Measurements from ENCODE around the gene TSPAN18.

Gene TSPAN18

DNA sequence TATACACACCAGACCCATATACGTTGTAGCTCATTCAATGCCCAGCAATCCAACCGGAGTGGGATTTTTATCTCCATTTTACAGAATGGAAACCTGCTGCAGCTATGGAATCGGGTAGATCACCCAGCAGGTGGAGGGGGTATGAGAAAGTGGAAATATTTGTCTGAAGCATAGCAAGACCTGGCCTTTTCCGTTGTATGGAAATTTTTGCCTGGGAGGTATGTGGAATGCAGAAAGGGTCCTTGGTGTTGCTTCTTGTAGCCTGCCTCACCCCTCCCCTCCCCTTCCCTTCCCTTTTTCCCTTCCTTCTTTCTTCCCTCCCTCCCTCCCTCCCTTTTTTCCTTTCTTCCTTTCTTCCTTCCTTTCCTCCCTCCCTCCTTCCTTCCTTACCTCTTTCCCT, 15.2 kb downstream of the TSPAN18 start:
- no peak for DNase-seq

DNA sequence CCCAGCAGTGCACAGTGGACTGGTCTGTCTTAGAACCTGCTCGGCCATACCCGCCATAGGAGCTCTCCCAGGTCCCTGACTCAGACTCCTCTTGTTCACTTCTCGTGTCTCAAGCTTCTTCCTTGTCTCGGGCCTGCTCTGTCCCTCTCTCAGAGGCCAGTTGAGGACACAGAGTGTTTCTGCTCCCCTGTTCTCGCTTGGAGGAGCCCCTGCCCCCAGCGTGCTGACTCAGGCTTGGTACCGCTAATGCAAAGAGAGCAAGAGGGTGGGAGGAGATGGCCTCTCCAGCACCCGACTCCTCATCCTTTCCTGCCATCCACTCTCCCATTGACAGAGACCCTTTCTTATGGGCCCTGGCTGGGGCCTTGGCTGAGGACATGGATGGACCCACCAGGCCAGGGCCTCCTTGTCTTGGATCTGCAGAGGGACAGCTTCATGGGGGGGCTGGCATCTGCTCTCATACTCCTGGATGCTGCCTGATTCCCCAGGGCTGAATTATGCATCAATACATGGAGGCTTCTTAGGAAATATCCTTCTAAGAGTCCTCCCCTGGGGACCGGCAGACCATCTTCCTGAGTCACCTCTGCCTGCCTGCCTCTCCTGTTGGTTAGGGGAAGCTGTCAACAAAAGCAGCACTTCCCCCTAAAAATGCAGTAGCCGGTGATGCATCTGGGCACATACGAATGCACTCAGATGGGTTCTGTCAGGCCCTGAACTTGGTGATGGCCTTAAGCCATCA, 15.9 kb downstream of the TSPAN18 start:
- no peak for DNase-seq

DNA sequence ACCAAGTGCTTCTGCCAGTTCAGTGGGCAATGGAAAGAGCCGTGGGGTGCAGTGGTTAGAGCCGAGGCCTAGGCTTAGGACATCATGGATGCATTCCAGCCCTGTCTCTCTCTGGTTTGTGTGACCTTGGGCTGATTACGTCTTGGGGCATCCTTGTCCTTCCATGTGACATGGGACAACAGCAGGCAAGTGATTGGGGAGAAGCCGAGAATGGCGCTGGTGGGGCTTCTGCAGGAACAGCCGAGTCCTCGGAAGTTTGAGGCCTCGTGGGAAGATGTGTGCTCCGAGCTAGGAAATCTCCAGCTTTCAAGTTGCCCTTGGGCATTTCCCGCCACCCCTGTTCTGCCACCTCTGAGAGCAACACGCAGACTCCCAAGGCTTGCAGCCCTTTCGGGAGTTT, 16.6 kb downstream of the TSPAN18 start:
- no peak for DNase-seq

DNA sequence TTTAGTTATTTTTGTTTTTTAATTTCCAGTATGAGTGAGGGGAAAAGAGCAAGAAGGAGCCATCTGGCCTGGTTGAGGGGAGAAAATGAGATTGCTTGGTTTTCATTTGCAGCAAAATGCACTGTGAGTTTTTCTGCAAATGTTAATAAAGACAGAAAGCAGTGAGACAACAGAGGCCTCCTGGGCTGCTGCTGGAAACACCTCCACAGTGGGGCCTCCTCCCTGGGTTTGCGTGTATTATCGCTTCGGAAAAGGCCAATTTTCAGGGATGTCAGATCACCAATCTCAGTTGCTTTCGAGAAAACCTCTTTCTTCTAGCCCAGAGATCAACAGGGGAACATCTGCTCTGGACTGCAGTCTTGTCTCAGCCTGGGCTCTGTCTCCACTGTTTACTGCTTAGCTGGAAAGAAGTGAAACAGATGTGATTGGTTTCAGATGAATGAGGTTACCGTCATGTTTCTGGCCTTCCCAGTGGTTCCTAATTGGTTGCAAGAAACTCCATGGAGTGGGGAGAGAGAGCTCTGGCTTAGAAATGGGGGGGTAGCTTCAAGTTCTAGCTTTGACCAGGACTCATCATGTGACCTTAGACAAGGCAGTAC, 17.3 kb downstream of the TSPAN18 start:
- no peak for DNase-seq

DNA sequence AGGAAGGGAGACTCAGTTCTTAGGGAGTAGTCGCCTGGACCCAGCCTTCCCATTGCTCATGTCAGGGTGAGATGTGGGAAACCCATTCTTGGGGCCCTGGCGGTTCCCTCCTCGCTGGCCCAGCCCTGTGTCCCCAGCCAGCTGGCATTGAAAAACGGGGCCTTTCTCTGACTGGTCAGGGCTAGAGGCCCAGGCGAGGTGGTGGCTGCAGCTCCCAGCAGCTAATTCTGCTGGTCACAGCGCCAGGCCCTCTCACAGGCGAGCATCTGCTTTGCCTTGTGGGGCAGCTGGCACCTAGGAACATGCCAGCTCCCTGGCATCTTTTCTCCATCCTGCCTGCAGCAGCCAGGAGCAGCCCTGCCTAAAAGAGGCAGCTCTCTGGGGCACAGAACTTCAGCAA, 20.1 kb downstream of the TSPAN18 start:
- DNase-seq = no peak

DNA sequence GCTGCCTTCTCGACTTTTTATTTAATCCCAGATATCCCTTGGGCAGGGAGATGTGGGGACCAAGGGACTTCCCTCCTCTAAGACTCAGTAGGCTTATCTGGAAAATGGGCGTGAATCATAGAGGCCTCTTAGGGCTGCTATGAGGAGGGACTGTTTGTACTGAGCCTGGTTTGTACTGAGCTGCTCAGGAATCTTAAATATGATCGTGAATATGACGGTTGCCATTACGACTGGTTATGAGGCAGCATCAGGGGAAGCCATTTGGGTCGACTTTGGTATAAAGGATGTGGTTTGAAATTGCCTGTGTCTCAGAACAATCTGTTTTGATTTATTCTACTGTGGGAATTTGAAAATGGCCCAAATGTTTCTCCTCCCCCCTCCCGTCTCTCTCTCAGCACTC, 20.6 kb downstream of the TSPAN18 start:
- no peak for DNase-seq

DNA sequence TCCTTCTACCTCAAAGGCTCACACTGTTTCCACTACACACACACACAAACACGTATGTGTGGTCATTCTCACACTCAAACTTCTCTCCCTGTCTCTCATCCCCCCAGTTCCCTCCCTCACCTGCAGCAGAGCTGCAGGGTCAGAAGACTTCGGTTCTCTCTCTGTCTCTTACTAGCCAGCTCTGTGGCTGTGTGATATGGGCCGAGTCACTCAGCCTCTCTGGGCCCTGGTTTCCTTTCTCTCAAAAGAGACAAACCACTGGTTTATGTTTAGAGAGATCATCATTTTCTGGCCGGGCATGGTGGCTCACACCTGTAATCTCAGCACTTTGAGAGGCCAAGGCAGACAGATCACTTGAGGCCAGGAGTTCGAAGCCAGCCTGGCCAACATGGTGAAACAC, 21.1 kb downstream of the TSPAN18 start:
- DNase-seq = no peak

DNA sequence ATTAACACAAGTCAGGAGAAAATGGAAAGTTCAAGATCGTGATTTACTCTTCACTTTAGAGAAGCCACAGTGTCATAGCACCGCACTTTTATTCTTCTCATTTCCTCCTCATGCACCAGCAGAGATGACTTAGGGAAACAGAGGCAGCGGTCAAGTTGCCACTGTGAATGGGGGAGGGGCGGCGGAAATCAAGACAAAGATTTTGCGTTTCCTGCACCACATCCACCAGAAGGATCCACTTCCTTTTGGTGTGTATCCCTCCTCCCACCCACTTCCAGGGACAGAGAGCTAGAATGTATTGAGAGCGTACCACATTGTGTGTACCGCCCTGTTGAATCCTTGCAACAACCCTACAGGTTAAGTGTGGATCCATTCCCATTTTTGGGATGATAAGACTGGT, 21.8 kb downstream of the TSPAN18 start:
- no peak for DNase-seq

DNA sequence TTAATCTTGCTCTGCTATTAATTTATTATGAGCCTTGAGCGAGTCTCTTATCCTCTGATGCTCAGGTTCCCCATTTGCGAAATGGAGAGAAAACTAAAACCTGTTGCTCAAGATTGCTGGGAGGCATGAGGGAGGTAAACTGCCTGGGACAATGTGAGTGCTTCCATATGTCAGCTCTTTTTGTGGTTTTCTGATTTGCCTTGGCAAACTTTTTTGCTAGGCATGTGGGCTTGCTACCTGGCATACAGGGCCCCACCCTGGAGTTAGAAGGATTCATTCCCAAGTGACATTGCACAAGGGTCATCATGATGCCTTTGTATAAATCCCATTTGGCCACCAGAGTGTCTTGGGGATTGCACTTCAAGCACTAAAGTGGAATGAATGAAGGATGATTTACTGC, 22.4 kb downstream of the TSPAN18 start:
- no peak for DNase-seq

DNA sequence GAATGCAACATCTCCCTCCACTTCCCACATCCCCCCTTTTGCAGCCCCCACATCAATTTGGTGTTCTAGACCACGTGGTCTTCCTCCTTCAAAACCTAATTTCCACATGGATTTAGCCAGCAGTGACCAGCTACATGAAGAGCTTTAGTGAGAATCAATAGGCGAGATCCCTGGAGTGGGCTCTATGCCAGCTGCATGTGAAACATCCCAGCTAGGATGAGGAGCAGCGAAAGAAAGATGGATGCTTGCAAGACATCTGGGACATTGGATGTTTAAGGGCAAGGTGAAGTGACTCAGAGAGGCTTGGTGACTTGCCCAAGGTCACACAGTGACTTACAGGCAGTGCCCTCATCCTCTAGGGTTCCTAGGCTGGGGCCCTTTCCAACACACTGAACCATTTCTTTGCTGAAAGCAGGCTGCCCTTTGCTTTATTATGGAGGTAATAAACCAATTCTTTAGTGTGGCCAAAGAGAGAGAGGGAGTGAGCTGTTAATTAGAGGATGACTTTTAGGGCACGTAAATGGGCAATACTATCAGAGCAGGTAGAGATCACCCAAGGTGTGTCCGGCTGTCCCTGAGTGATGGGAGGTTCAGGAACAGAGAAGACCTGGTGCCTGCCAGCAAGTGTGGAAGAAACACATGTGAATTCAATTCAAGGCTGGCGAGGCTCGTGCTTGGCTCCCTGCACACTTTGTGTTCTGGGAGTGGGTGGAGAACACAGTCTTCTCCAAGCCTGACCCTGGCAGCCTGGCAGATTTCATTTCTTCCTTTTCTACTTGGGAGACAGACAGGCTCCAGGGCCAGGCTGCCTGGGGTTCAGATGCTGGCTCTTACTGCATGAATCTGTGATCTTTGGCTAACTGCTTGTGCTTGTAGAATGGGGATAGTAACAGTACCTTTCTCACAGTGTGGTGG, 24.0 kb downstream of the TSPAN18 start:
- DNase-seq = no peak

DNA sequence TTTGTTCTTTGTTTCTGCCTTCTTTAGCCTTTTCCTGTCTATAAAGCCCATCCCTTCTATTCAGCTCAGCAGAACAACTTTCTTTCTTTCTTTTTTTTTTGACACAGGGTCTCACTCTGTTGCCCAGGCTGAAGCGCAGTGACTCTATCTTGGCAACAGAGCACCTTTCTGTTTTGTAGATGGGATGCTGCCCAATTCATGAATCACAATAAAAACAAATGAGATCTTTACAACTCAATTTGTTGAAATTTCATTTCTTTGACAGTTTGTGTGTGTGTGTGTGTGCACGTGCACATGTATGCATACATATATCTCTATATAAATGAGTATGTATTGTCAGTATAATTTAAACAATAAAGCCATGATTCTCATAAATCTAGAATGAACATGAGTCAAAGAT, 25.5 kb downstream of the TSPAN18 start:
- no peak for DNase-seq

DNA sequence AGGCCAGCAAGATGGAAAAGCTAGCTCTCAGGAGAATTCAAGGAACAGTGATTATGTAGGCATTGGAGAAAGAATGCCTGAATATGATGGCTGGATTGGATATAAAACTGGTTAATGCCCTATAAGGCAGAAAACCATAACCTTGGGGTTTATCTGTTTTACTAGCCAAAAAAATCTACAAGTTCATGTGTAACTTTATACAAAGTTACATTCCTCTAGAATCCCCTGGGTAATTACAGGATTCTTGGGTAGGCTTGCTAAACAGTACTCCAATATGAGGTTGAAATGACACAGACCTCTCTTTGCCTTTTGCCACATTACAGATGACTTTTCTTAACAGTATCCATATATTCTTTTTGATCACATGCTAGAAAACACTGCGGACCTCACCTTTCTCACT, 26.0 kb downstream of the TSPAN18 start:
- no peak for DNase-seq

DNA sequence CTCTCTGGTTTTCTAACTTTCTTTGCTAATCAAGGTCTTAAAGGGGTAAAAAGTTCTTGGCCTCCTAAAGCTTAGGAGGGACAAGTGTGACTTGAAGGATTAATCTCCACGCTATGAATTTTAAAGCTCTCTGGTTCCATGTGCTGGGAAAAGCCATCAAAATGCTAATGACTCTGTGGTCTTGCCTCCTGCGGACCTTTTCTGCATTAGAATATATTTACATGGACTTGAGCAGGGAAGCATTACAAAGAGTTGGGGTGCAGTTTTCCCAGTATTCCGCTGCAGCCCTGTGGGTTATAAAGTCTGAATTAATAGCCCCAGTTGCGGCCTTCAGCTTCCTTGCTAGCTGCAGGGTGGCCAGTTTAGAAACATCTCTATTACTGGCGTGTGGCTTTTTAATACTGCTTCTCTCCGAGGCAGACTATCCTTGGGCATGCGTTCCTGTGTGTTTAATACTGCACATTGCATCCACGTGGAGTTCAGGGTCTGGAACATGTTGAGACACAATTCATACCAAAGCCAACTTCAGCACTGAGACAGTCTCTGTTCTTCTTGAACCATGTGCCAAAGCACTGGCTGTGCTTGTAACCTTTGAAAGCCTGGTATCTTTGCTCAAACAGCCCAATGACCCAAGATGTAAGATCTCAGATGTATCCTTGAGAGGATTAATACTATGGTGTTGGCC, 27.3 kb downstream of the TSPAN18 start:
- no peak for DNase-seq

DNA sequence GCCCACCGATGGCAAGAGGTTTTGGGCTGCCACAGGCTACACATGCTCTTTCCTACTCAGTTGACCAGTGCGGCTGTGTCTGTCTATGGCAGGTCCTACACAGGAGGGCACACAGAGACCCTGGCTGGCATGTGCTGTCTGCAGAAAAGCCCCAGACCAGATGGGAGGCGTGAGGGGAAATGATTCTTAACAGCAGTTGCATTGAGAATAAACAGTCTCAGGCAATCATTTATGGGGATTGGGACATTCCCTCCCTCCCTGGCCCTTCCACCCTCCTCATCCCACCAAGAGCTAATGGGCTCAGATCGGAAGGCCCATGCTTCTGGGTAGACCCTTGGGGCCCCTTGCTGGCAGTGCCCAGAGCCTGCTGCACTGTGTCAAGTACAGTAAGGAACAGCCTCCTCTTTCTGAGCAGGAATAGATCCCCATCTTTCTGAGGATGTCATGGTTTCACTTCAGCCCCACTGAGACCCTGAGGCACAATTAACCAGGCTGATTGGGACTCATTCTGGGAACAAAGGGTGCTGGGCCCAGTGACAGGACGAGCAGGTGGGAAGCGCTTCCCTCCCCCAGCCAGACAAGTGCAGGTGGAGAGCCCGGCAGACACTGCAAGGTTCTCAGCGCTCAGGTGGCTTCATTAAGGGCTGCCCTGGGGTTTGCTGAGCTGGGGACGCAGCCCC, 28.3 kb downstream of the TSPAN18 start:
- no peak for DNase-seq

DNA sequence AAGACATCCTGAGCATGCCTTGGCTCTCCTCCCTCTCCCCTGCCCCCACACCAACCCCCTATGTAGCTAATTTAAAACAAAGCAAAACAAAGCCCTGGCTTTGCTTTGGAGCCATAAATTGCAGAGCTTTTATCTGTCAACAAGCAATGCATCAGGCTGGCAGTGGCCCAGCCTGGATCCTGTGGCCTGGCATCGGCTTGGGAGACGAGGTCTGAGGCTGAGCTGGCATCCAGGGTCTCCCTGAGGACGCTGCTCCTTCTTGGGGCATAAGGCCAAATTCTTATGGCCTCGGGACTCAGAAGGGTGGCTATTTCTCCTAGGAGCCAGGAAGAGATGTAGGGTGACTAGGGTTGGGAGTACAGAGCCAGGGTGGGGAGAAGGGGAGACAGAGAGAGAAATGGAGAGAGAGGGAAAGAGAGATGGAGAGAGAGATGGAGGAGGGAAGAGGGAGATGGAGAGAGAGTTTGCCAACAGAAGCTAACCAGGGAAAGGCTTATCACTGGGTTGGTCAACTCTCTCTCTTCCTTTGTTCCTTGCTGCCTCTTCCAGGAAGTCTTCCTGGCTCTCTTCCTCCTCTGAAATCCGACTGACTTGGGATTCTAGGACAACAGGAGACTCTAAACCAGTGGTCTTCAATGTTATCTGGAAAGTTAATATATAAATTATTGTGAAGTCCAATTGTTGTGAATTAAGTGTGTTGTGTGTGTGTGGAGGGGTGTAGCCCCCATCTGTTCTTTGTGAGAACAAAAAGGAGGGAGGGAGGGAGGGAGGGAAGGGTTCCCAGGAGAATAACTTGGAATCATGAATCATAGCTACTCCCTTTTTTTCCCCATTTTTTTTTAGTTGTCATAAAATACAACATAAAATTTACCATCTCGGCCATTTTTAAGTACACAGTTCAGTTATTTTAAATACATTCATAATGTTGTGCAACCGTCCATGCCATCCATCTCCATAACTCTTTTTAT, 29.1 kb downstream of the TSPAN18 start:
- no peak for DNase-seq

DNA sequence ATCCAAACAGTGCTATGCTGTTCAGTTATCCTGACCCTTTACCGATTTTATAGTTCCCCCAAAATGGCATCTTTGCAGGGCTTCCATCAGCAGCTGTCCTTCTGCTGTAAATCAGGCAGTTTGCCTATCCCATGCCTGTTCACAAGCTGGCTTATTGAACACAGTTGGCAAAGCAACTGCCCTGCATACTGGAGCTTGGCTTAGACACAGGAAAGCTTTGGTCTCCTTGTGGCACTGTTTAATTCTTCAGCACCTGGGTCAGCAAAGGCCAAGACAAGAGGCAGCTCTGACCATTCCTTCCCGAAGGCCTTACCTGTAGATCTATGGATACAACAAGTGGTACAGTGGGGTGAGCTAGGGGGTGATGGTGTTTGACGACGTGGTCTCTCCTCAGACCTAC, 32.2 kb downstream of the TSPAN18 start:
- DNase-seq = no peak

DNA sequence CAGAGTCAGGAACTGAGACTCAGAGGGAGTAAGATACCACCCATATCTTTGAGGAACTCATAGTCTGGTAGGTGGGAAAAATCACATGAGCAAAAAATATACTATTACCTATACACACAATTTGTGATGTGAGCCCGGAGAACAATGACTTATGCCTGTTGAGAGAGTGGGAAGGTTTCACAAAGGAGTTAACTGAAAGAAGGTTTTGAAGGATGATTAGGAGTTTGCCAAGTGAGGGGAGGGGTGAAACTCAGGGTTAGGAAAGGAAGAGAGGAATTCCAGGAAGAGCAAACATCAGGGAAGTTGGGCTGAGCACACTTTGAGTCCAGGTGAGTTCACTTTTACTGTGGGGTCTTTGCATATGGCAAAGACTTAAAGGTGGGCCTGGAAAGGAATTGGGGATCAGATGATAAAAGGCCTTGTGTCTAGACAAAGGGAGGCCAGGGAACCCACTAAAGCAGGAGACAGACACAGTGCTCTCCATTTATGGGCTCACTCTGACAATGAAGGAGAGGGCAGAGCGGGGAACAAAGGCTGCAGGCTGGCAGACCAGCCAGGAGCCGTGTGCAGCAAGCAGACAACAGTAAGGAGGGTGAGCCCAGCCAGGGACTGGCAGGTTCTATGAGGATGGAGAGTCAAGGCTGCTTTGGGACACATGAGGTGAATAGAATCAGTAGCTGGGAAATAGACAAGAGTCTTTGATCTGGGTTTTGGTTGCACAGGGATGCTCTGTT, 33.1 kb downstream of the TSPAN18 start:
- DNase-seq = no peak

DNA sequence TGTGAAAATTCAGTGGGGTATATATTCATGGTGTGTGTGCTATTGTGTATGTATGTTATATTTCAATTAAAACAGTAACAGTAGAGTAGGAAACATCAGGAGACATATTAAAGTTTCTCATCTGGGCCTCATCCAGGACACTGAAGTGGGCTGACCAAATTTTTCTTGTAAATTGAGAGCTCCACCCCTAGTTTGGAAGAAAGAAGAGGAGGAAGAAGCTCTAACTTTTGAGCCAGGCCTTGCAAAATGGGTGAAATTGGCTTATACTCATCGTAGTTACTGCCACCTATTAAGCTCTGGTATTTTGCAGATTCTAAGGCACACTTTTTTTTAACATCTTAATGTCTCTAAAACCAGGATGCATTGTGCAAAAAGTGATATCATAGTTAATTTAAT, 33.7 kb downstream of the TSPAN18 start:
- DNase-seq = no peak

DNA sequence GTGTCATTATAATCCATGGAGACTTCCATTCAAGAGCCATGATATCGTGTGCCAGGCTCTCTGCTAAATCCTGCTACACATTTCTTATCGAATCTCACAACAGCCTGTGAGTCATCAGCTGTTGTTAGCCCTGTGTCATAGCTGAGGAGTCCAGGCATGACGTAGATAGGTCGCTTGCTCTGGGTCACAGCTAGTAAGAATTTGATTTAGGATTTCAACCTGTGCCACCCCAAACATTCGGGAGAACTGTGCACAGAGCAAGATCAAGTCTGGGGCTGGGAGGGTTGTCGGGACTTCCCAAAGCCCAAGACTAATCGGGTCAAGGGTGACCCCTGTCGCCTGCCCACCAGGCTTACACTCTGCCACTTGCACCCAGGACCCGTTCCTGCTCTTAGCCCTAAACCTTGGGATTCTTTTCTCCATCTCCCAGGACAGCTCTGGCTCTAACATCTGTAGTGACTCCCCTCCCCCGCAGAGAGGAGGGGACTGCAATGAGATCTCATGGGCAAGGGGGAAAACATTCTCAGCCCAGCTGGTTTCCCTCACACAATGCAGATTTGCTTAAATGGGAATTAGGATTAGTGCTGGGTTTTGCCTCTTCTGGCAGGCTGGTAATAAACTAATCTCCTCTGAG, 34.3 kb downstream of the TSPAN18 start:
- DNase-seq = no peak

DNA sequence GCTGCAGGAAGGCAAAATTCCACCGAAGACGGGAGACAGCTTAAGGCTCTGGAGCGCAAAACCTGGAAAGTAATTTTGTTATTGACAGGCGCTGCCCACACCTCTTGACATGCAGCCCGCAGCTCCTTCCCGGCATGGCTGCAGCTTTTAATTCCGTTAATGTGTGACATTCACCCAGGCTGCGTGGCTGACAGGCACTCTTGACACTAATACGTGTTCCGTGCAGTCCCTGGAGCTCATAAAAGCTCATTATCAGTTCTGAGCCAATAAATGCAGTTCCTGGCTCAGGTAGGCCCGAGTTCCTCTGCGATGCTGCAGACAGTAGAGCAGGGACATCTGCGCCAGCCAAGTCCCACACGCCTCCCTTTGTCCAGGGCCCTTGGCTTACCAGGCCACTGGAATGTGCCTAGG, 34.8 kb downstream of the TSPAN18 start:
- no peak for DNase-seq
